Measurements from ENCODE around the gene ATP5MG. TPM values are rescaled to one million over a fixed set of nuclear protein-coding genes. Genes with fewer than 3 reads are reported as not detected.
"Not testable (repeated sequence)": the region's sequence is repeated elsewhere in the genome, so short reads cannot be mapped to it uniquely, and the experiment has no call there.

The ATP5MG gene
- total and polyA plus RNA-seq, 2 experiments from 2014 or later: 32.3 to 426 TPM

DNA sequence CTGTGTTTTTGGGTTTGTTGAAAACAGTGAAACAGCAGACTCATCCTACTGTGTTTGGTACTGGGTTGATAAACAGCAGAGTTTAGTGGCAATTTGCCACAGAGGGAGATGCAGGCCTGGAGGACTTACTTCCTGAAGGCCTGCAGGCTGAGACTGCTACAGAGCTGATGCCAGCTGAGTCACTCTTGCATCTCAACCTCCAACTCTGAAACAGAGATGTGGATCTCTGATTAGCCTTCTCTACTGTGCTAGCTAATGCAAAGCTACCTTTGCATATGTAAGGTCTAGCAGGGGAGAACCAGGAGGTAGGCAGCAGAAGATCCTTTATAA, 14.3 kb downstream of the ATP5MG start:
- in situ Hi-C loops (cut with MboI): no loop called here
- Histone ChIP-seq H3F3A (ENCODE audit: insufficient read depth) (peaks cover 26% of the 10 kb centered on the region), H2AFZ (no peak overlapping the region), H3K79me2 (ENCODE audit: insufficient read depth) (no peaks in the 10 kb centered on the region), H3K4me2 (ENCODE audit: unreplicated experiment) (peak overlapping the region; percentile 46), H3K4me3 (no peak overlapping the region), H3K4me1 (ENCODE audit: insufficient read depth) (peaks cover 12% of the 10 kb centered on the region), H3K9me2 (ENCODE audit: insufficient read depth) (no peaks in the 10 kb centered on the region), H3K27me3 (replicated peaks; ENCODE audit: insufficient read depth) (no peaks in the 10 kb centered on the region), H3K9ac (peak overlapping the region; percentile 36; the same call in 1 of the 2 replicates), H3K36me3 (ENCODE audit: low read depth) (no peaks in the 10 kb centered on the region), H4K20me1 (ENCODE audit: insufficient read depth) (no peaks in the 10 kb centered on the region), H3K27ac (peak overlapping the region; percentile 71), H3K9me3 (ENCODE audit: low read depth) (no peaks in the 10 kb centered on the region)
- DNase-seq: peak; percentile 98
- TF ChIP-seq EZH2 (IDR thresholded peaks at IDR 0.05; ENCODE audit: insufficient read depth, poor library complexity, severe bottlenecking) (no peak), EZH2phosphoT487 (IDR thresholded peaks at IDR 0.05; ENCODE audit: insufficient read depth, low read depth) (no peak)

DNA sequence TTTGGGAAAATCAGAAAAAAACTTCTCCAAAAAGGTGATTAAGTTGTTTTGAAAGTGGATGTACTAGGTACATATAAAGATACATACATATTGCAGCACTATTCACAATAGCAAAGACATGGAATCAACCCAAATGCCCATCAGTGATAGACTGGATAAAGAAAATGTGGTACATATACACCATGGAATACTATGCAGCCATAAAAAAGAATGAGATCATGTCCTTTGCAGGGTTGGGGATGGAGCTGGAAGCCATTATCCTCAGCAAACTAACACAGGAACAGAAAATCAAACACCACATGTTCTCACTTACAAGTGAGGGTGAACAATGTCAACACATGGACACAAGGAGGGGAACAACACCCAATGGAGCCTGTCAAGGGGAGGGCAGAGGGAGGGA, 15.5 kb downstream of the ATP5MG start:
- H3K27me3 ChIP-seq (replicated peaks; ENCODE audit: insufficient read depth); H3K27ac ChIP-seq: not testable (repeated sequence)

DNA sequence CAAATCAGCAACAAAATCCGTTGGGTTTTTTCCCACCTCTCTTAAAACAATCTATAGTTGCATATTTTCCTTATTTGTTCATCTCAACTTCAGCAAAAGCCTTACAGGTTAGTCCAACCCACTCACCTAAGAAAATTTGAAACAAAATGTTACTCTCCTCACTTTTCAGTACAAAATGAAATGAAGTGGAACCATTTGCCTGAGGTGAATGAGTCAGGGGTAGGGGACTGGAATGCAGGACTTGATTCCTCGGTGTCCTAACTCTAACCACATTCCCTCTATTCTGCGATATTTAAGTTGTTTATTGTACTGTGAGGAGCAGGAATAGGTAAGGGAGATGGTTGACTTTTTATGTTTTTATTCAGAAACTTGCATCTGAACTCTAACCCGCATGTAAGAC, 16.4 kb downstream of the ATP5MG start:
- no peak overlapping the region for H2AFZ ChIP-seq
- H3K27me3 ChIP-seq (replicated peaks; ENCODE audit: insufficient read depth): no peaks in the 10 kb centered on the region
- DNase-seq: no peak
- no peaks in the 10 kb centered on the region for H3K9me3 ChIP-seq (ENCODE audit: low read depth)
- no peak overlapping the region for H3K27ac ChIP-seq
- no peak overlapping the region for H3K4me2 ChIP-seq (ENCODE audit: unreplicated experiment)
- TF ChIP-seq EZH2 (IDR thresholded peaks at IDR 0.05; ENCODE audit: insufficient read depth, poor library complexity, severe bottlenecking) (no peak), EZH2phosphoT487 (IDR thresholded peaks at IDR 0.05; ENCODE audit: insufficient read depth, low read depth) (no peak)
- no peaks in the 10 kb centered on the region for H3K36me3 ChIP-seq (ENCODE audit: low read depth)
- H3K79me2 ChIP-seq (ENCODE audit: insufficient read depth): no peaks in the 10 kb centered on the region
- H3K9me2 ChIP-seq (ENCODE audit: insufficient read depth): no peaks in the 10 kb centered on the region
- peaks cover 26% of the 10 kb centered on the region for H3F3A ChIP-seq (ENCODE audit: insufficient read depth)
- H4K20me1 ChIP-seq (ENCODE audit: insufficient read depth): no peaks in the 10 kb centered on the region
- H3K4me3 ChIP-seq: no peak overlapping the region
- no peak overlapping the region for H3K9ac ChIP-seq
- in situ Hi-C loops (cut with MboI): no loop called here
- WGBS, 2 experiments (ENCODE audit: low coverage in 1 of 2, low lambda C conversion rate in 2 of 2, missing lambda C conversion rate in 2 of 2): 67 to 69% methylated on average over 4 of the region's 4 CpGs
- H3K4me1 ChIP-seq (ENCODE audit: insufficient read depth): peaks cover 12% of the 10 kb centered on the region

More for the DNA sequence above, 15.5 kb downstream of the ATP5MG start:
- H3K9me2 ChIP-seq (ENCODE audit: insufficient read depth); in situ Hi-C loops (cut with MboI); H3K79me2 ChIP-seq (ENCODE audit: insufficient read depth); H4K20me1 ChIP-seq (ENCODE audit: insufficient read depth); DNase-seq; H3K4me3 ChIP-seq; H3K9me3 ChIP-seq (ENCODE audit: low read depth); H3K4me2 ChIP-seq (ENCODE audit: unreplicated experiment); H2AFZ ChIP-seq; H3K36me3 ChIP-seq (ENCODE audit: low read depth); H3K9ac ChIP-seq: not testable (repeated sequence)
- H3F3A ChIP-seq (ENCODE audit: insufficient read depth): peaks cover 26% of the 10 kb centered on the region
- peaks cover 12% of the 10 kb centered on the region for H3K4me1 ChIP-seq (ENCODE audit: insufficient read depth)

DNA sequence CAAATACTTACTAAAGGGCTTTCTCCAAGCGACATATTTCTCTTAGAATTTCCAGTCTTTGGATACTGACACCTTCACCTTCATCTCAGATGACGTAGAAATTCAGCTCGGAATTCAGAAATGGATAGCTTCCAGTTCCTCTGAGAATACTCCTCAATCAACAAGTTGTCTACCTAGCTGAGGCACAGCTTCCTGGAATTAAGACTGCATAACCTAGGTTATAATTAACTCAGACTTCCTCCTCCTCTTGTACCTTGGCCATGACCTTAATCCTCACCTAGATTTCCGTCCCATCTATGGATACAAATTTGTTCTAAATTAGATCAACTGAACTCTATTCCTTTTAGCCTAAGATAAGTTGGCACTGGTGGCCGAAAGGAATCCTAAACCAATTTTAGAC, 17.4 kb downstream of the ATP5MG start:
- no peaks in the 10 kb centered on the region for H3K79me2 ChIP-seq (ENCODE audit: insufficient read depth)
- no peak overlapping the region for H3K27ac ChIP-seq
- no peak overlapping the region for H3K4me3 ChIP-seq
- H3K9me2 ChIP-seq (ENCODE audit: insufficient read depth): no peaks in the 10 kb centered on the region
- H3K27me3 ChIP-seq (replicated peaks; ENCODE audit: insufficient read depth): no peaks in the 10 kb centered on the region
- no peak for DNase-seq
- peaks cover 26% of the 10 kb centered on the region for H3F3A ChIP-seq (ENCODE audit: insufficient read depth)
- in situ Hi-C loops (cut with MboI): no loop called here
- no peaks in the 10 kb centered on the region for H3K36me3 ChIP-seq (ENCODE audit: low read depth)
- H3K9me3 ChIP-seq (ENCODE audit: low read depth): no peaks in the 10 kb centered on the region
- no peaks in the 10 kb centered on the region for H4K20me1 ChIP-seq (ENCODE audit: insufficient read depth)
- H3K4me2 ChIP-seq (ENCODE audit: unreplicated experiment): no peak overlapping the region
- 70 to 73% methylated on average over 5 of the region's 5 CpGs for WGBS, 2 experiments (ENCODE audit: low coverage in 1 of 2, low lambda C conversion rate in 2 of 2, missing lambda C conversion rate in 2 of 2)
- H2AFZ ChIP-seq: no peak overlapping the region
- no peak for TF ChIP-seq EZH2phosphoT487 (IDR thresholded peaks at IDR 0.05; ENCODE audit: insufficient read depth, low read depth)
- no peak for TF ChIP-seq EZH2 (IDR thresholded peaks at IDR 0.05; ENCODE audit: insufficient read depth, poor library complexity, severe bottlenecking)
- peaks cover 12% of the 10 kb centered on the region for H3K4me1 ChIP-seq (ENCODE audit: insufficient read depth)
- H3K9ac ChIP-seq: no peak overlapping the region

DNA sequence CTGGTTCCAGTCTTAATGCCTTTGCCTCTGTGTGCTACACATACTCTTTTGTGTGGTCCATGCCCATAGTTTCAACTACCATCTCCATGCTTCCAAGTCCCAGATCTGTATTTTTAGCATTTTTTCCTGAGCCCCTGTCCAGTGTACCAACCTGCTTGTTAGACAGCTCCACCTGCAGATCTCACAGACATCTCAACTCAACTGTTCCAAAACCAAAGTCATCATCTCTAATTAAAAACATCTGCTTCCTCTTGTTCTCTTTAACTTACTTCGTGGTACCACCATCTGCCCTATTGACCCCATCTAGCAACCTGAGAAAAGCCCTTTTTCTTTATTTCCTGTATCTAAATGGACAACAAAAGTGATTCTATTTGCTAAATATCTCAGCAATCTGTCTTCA, 26.3 kb downstream of the ATP5MG start:
- H2AFZ ChIP-seq: no peak overlapping the region
- H4K20me1 ChIP-seq (ENCODE audit: insufficient read depth): no peaks in the 10 kb centered on the region
- H3K27ac ChIP-seq: no peak overlapping the region
- no peaks in the 10 kb centered on the region for H3K36me3 ChIP-seq (ENCODE audit: low read depth)
- in situ Hi-C loops (cut with MboI): no loop called here
- H3K27me3 ChIP-seq (replicated peaks; ENCODE audit: insufficient read depth): no peaks in the 10 kb centered on the region
- DNase-seq: no peak
- H3F3A ChIP-seq (ENCODE audit: insufficient read depth): no peaks in the 10 kb centered on the region; the same call in 1 of the 2 replicates
- H3K4me2 ChIP-seq (ENCODE audit: unreplicated experiment): no peak overlapping the region
- H3K9ac ChIP-seq: no peak overlapping the region
- H3K9me3 ChIP-seq (ENCODE audit: low read depth): no peaks in the 10 kb centered on the region
- peaks cover 8% of the 10 kb centered on the region for H3K4me1 ChIP-seq (ENCODE audit: insufficient read depth)
- TF ChIP-seq EZH2phosphoT487 (IDR thresholded peaks at IDR 0.05; ENCODE audit: insufficient read depth, low read depth) (no peak), EZH2 (IDR thresholded peaks at IDR 0.05; ENCODE audit: insufficient read depth, poor library complexity, severe bottlenecking) (no peak)
- no peaks in the 10 kb centered on the region for H3K9me2 ChIP-seq (ENCODE audit: insufficient read depth)
- no peak overlapping the region for H3K4me3 ChIP-seq
- WGBS, 2 experiments (ENCODE audit: low coverage in 1 of 2, low lambda C conversion rate in 2 of 2, missing lambda C conversion rate in 2 of 2): 0 to 6% methylated on average over 1 of the region's 1 CpG
- H3K79me2 ChIP-seq (ENCODE audit: insufficient read depth): no peaks in the 10 kb centered on the region

Data from GM23248 (cell line).